HG03060 (cell line): ENCODE results near the gene RAX2.

Source experiments
- ATAC-seq: cut with Tn5 transposase; IDR thresholded peaks from one replicate; pipeline ENCODE4 v1.9.1; 2021; ENCODE audit warnings: low read depth, moderate number of reproducible peaks; ENCODE audit not compliant: unreplicated experiment

RAX2 gene

GRCh38 chr19:3803114-3803888 lies 31.3 kb upstream of the RAX2 start:
- no peak for ATAC-seq

DNA sequence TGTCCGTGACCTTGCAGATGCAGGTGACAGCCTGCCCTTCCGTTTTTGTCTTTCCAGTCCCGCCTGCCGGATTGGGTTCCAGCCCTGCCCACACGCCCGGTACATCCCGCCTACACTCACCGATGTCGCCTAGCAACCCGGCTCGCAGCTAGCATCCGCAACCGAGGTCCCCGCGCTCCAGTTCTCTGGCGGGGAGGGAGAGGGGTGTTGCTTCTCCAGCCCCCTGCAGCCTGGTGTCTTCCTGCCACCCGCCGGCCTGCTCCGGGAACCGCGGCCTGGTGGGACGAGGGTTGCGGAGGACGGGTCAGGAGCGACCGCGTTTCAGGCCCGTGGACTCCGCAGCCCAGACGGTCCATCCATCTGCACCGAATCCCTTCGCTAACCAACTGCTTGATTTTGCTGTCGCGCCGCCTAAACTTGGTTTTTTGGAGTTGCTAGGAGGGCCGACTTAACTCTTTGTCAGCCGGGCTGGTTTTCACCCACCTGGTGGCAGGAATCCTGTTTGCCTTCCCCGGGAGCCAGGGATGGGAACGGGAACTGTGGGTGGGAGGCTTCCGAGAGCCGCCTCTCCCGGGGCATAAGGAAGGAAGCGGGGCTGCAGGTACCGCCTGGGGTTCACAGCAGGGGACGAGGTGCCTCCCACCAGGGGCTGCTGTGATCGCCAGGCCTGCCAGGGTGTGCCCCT lies 29.5 kb upstream of the RAX2 start:
- no peak for ATAC-seq

DNA sequence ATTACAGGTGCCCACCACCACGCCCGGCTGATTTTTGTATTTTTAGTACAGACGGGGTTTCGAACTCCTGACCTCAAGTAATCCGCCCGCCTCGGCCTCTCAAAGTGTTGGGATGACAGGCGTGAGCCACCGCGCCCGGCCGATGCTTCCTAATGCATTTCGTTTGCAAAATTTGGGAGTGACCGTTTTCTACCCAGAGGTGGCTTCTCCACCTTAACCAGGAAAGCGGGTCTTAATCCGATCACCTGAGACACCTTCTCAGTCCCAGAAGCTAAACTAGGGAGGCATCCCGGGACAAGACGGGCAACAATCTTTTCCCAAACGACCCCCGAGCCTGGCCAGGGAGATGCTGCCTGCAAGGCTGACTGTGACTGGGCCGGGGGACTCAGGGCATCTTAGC lies 29.0 kb upstream of the RAX2 start:
- ATAC-seq, result no peak

DNA sequence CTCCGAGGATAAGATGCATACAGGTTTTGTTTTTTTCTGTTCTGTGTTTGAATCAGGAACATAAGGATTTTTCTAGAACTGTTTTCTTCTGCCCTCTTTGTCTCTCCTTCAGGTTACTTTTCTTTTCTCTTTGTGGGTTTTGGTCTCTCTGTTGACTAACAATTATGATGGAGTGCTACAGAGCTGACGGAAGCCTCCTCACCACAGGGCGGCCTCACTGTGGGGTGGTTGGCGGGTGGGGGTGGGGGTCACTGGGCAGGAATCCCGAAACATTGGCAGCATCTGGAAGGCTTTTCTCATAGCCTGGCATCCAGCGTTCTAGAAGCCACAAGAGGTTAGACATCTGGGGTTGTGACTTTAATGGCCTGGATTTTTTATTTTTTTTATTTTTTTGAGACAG lies 26.1 kb upstream of the RAX2 start:
- ATAC-seq, result no peak

GRCh38 chr19:3796358-3796757 lies 24.3 kb upstream of the RAX2 start:
- no peak for ATAC-seq

DNA sequence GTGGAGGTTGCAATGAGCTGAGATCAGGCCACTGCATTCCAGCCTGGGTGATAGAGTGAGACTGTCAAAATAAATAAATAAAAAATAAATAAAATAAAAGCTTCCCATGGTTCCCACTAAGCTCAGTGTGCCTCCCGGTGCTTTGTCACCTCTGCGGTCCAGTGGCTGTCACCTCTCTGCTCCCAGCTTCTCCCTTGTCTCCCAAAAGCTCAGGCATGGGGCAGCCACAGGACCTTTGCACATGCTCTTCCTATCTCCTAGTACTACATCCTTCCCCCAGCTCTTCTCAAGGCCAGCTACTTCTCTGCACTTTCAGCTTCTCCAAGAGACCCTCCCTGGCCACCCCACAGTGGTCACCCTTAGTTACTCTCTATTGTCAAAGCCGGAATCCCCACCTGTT lies 21.8 kb upstream of the RAX2 start:
- ATAC-seq, result no peak

GRCh38 chr19:3792114-3792513 lies 20.1 kb upstream of the RAX2 start:
- ATAC-seq, result no peak

GRCh38 chr19:3790941-3791340 lies 18.9 kb upstream of the RAX2 start:
- ATAC-seq, result no peak

DNA sequence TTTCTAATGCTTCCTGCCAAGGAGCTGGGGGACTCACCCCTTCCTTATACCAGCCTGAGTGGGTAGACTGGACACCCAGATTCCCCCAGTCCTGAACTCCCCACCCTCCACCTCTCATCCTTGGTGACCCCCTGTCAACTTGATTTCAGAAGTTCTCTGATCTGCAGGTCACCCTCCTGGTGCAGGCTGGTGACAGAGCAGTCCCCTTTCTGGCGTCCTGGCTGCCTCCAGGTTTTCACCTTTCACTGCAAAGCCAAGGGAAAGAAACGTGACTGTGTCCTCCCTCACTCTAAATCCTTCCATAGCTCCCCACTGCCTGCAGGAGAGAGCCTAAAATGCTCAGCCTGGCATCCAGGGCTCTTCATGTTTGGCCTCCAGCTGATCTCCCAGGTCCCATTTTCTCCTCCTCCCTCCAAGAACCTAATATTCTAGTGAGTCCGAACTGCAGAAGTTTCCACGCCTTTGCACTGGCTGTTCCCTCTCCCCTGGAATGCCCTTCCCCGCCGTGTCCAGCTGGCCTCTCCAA lies 18.2 kb upstream of the RAX2 start:
- no peak for ATAC-seq

DNA sequence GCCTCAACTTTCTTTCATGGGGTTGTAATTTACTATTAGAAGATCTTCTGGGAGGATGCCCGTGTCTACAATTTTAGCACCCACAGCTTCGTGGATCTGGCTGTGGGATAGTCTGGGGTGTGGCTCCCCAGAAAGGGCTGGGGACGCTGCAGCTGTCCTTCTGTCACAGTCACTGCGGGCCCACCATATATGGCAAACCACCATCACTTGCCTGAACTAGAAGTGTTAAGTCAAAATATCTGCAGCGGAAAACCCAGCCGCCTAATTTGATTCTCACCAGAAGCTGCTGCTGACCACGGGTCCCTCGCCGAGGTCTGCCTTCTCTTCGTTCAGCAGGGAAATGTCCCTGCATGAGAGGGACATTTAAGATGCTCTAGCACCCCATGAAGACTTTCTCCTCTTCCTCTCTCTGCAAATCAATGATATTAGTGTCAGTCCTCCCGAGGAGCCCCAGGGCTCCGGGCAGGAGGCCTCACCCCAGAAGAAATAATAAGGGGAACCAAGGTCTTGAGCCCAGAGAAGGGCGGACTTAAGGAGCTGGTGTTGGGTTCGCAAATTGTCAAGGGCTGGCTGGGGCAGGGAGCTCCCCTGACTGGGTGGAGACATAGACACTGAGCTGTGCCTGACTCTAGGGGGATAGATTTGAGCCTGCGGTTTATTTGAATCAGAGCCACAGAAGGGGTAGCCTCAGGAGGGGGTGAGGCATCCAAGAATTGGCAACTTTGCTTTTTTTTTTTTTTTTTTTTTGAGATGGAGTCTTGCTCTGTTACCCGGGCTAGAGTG lies 17.2 kb upstream of the RAX2 start:
- no peak for ATAC-seq

- no peak for ATAC-seq
Measured at GRCh38 chr19:3785938-3786824, 14.2 kb upstream of the RAX2 start, which contains the start of gene MATK. Gene MATK (minus strand): TSS chr19:3786381. CDS start chr19:3785135, 1,246 bp downstream.

DNA sequence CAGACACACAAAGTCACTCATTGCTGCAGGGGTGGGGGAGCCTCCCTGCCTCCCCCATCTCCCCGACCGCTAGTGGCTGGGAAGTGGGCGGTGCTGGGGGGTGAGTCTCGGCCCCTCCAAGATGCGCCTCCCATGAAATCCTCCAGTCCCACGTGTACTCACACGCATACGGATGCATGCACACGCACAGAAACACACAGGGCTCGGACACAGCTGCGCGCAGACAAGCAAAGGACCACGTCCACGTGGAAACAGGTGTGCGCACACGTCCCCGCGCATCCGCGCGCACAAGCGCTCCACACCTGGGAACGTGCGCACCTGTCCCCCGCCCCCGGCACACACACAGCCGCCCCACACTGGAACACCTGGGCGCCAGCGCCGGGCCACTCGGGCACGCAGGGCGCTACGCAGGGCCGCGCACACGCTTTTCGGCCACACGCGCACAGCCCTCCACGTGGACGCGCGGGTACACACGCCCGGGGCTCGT lies 13.5 kb upstream of the RAX2 start:
- ATAC-seq, result no peak

GRCh38 chr19:3784607-3785450 lies 12.8 kb upstream of the RAX2 start:
- ATAC-seq, result no peak

GRCh38 chr19:3783660-3784584 lies 11.9 kb upstream of the RAX2 start:
- ATAC-seq, result no peak

DNA sequence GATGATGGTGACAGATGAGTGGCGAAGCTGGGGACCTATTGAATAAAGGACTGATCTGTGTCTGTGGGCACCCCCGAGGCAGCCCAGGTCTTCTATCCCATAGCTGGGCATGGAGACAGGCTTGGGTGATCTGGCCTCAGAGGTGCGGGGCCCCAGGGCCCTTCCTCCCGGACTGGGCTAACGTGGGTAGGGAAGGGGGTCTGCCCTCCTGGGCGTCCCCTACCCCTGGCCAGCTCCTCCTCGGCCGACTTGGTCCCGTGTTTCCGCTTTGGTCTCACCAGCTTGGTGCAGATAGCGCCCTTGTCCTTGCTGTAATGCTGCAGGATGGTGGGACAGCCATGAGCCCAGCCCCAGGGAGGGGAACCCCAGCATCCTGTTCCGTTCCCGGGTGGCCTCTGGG lies 10.9 kb upstream of the RAX2 start:
- ATAC-seq, result no peak

DNA sequence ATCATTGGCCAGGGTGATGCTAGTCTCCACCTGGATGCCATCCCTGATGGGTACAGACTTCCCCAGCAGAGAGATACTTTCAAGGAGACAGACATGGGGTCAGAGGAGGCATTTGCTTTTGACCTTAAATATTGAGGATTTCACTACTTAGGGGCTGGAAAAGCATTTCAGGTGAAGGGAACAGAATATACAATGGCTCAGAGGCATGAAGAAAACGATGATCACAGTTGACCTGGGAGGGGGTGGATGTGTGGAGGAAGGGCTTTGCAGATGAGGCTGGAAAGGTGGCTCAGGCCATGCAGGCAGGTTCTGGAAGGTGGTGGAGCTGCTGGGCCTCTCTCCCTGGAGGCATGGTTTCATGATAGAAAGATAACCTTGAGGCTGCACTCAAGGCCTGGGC lies 10.3 kb upstream of the RAX2 start:
- no peak for ATAC-seq

DNA sequence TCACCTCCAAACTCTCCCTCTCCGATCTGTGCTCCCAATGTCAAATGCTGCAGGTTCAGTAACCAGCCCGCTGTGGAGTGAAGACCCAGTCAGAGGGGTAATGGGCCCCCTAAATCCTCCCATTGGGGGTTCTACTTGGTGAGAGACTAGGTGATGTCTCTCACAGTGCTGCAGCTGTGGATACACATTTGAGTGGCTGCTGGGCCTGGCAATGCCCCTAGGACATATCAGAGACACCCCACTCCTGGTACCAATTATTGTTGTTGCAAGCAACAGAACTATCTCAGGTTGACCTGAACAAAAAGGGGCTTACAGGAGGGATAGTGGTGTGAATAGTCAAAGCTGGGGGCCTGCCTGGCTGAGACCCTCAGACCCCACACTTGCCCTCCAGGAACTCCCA lies 9.6 kb upstream of the RAX2 start:
- ATAC-seq, result no peak

GRCh38 chr19:3780786-3781304 lies 8.8 kb upstream of the RAX2 start:
- no peak for ATAC-seq
